GM12801 (cell line): ENCODE measurements around the gene OTUD5.

Experiments
- TF ChIP-seq, protein P1 (sequence below): IDR thresholded peaks from one replicate; pipeline ENCODE4 v1.5.1; 2011; ENCODE audit warnings: control low read depth; ENCODE audit not compliant: insufficient read length; ENCODE audit errors: extremely low read depth

The OTUD5 gene

GRCh38 chrX:48971249-48972219, 14.1 kb upstream of the OTUD5 start, which contains the start of gene KCND1:
TSS of gene KCND1 (minus strand) at chrX:48971844. CDS start at chrX:48970271, 1,573 bp downstream.
- TF ChIP-seq, protein P1, sequence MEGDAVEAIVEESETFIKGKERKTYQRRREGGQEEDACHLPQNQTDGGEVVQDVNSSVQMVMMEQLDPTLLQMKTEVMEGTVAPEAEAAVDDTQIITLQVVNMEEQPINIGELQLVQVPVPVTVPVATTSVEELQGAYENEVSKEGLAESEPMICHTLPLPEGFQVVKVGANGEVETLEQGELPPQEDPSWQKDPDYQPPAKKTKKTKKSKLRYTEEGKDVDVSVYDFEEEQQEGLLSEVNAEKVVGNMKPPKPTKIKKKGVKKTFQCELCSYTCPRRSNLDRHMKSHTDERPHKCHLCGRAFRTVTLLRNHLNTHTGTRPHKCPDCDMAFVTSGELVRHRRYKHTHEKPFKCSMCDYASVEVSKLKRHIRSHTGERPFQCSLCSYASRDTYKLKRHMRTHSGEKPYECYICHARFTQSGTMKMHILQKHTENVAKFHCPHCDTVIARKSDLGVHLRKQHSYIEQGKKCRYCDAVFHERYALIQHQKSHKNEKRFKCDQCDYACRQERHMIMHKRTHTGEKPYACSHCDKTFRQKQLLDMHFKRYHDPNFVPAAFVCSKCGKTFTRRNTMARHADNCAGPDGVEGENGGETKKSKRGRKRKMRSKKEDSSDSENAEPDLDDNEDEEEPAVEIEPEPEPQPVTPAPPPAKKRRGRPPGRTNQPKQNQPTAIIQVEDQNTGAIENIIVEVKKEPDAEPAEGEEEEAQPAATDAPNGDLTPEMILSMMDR: no peak

- TF ChIP-seq, protein P1: no peak
These were observed 12.1 kb upstream of the OTUD5 start for GRCh38 chrX:48969471-48969870.

DNA sequence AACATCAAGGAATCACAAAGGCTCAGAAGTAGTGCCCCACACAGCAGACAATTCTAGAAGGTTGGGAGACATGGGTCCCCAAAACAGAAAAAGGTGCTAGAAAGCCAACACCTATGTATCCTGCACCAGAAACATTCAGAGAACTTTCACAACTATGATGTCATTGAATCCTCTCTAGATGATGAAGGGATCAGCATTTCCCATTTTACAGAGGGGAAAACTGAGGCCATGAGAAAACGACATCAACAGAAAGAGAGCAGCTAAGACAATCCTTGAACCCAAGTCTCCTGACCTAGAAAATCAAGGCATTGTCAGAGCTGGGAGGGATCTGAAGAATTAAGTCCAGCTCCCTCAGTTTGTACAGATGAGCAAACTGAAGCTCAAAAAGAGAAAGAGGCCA, 11.0 kb upstream of the OTUD5 start:
- TF ChIP-seq, protein P1: no peak

DNA sequence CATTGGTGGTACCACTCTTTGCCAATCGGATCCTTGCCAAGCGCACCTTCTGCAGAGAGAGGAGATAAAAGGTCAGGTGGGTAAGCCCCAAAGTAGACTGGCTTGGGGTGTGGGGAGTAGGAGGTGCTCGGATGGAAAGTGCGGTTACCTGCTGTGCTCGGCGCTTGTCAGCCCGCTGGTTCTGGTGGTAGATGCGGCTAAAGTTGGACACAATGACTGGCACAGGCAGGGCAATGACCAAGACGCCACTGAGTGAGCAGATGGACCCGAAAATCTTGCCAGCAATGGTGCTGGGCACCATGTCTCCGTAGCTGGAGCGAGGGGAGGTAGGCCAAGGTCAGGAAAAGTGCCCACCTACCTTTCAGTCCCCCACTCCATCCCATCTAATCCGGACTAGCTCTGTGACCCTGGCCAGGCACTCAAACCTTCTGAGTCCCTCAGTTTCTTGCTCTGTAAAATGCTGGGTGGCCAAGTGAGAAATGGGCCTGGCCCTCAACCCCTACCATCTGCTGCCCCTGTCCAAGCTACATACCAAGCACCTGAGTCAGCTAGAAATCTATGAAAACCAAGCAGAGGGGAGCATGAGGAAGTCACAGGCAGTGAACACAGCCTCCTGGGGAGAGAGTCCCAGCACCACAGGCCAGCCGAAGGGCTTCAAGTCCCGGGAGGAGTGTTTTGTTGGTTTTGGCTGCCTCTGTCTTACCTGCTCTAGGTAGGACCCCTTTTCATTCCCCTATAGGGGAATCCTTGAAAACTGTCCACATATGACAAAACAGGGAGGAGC, 9.6 kb upstream of the OTUD5 start:
- TF ChIP-seq, protein P1: no peak

GRCh38 chrX:48965959-48966358, 8.6 kb upstream of the OTUD5 start:
- TF ChIP-seq, protein P1: no peak

DNA sequence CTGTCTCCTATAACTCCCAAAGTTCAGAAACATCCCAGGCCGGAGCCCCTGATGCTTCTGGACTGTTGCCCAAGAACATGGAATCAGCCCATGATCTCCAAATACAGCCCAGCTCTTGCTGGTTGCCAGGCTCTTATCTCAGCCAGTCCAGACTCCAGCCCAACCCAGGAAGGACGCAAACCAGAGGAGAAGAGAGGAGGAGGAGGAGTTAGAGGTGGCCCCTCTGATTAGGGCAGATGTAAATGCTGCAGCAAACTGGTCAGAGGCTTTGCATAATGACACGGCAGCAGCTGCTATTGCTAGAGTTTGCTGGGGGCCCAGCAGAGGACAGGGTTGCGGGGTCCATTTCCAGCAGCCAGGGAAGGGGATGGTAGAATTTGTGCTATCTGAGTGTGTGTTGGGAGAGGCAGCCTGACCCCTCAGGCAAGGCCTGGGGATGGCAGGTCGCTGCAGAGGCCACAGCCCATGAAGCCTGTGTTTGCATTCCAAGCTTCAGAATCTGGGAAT, 4.2 kb upstream of the OTUD5 start:
- TF ChIP-seq, protein P1: no peak

- TF ChIP-seq, protein P1: no peak
These were observed 2.9 kb upstream of the OTUD5 start for GRCh38 chrX:48960291-48960690.
